Adrenal gland (tissue), 5 donors: Measurements from ENCODE around the gene RGS12.

ENCODE experiments used
- CTCF ChIP-seq, 6 experiments: fragments of 450-650 bp in 4 of 6; fragments of 200-600 bp in 2 of 6; sonication (generic) in 1 of 6; IDR thresholded peaks; 1 replicate in 5 of 6; 2 replicates in 1 of 6; pipeline versions ENCODE4 v1.5.1 to v1.8.0; 2016 to 2021; ENCODE audit warnings: antibody characterized with exemption in 6 of 6, mild to moderate bottlenecking in 2 of 6, moderate library complexity in 1 of 6
- POLR2A ChIP-seq, 2 donors: fragments of 450-650 bp; IDR thresholded peaks; one replicate each; pipeline ENCODE4 v1.6.1; 2017; ENCODE audit warnings: antibody characterized with exemption in 2 of 2, mild to moderate bottlenecking in 2 of 2, moderate library complexity in 1 of 2
- donor health status: DM: no; HTN: no; CAD: no.

GRCh38 chr4:3291411-3291968 is 1.3 kb upstream of the RGS12 start:
- TF ChIP-seq CTCF (IDR thresholded peaks at IDR 0.05) (peak in 2 of 6 experiments; percentile 25 to 31), POLR2A (IDR thresholded peaks at IDR 0.05) (peak in 1 of 2 donors; percentile 8)
